SK-N-SH (cell line): ENCODE results near the gene TMC1.

Experiments
- CTCF ChIP-seq: fragments of 200-600 bp; sonication (generic); IDR thresholded peaks from 2 replicates; pipeline ENCODE4 v1.6.1; 2017; ENCODE audit warnings: antibody characterized with exemption, mild to moderate bottlenecking, moderate library complexity
- FOXJ3 ChIP-seq: sonication (generic); formaldehyde crosslinking; IDR thresholded peaks from 2 replicates; pipeline ENCODE4 v1.5.1; 2020; ENCODE audit warnings: mild to moderate bottlenecking, missing genetic modification reagents
- RAD21 ChIP-seq: IDR thresholded peaks from 2 replicates; pipeline ENCODE4 v1.6.1; 2012; ENCODE audit warnings: mild to moderate bottlenecking, low read length

GRCh38 chr9:72855890-72856523 lies 334.6 kb downstream of the TMC1 start:
- no peak for TF ChIP-seq FOXJ3 (CRISPR knock-in tag)
- TF ChIP-seq CTCF, result no peak
- TF ChIP-seq RAD21, result no peak
